GM23338 (cell line): ENCODE measurements around the gene GOLGA7B. TPM values are rescaled to one million over a fixed set of nuclear protein-coding genes. Genes with fewer than 3 reads are reported as not detected.

Experiments
- ATAC-seq: fragments of 200-7000 bp; cut with Tn5 transposase; 3 replicates; pipeline ENCODE4 v1.9.1; 2020
- DNase-seq: peaks from one replicate; pipeline ENCODE4 v3.0.0-alpha.2; 2015; ENCODE audit warnings: low spot score
- H2AFZ ChIP-seq: fragments of 200-600 bp; sonication (generic); 2 replicates; pipeline ENCODE4 v1.8.0; 2016; ENCODE audit warnings: antibody characterized with exemption, mild to moderate bottlenecking, moderate library complexity
- H3F3A ChIP-seq: fragments of 200-600 bp; sonication (generic); replicated peaks from 2 replicates; pipeline ENCODE4 v1.8.0; 2017; ENCODE audit warnings: antibody characterized with exemption, mixed run types, low read depth
- H3K27ac ChIP-seq: fragments of 200-600 bp; sonication (generic); 2 replicates; pipeline ENCODE4 v1.6.1; 2016; ENCODE audit warnings: low read depth
- H3K27me3 ChIP-seq: fragments of 200-600 bp; sonication (generic); 2 replicates; pipeline ENCODE4 v1.8.0; 2016; ENCODE audit warnings: mild to moderate bottlenecking, mixed run types, moderate library complexity; ENCODE audit not compliant: insufficient read depth
- H3K36me3 ChIP-seq: fragments of 200-600 bp; sonication (generic); 2 replicates; pipeline ENCODE4 v1.8.0; 2016; ENCODE audit warnings: mild to moderate bottlenecking; ENCODE audit not compliant: insufficient read depth
- H3K4me1 ChIP-seq: fragments of 200-600 bp; sonication (generic); 2 replicates; pipeline ENCODE4 v1.8.0; 2016; ENCODE audit warnings: mild to moderate bottlenecking, moderate library complexity; ENCODE audit not compliant: insufficient read depth
- H3K4me2 ChIP-seq: fragments of 200-600 bp; sonication (generic); 2 replicates; pipeline ENCODE4 v1.7.1; 2017; ENCODE audit warnings: mixed run types
- H3K4me3 ChIP-seq: fragments of 200-600 bp; sonication (generic); 2 replicates; pipeline ENCODE4 v1.6.1; 2016; ENCODE audit warnings: mixed run types
- H3K79me2 ChIP-seq: fragments of 200-600 bp; sonication (generic); replicated peaks from 2 replicates; pipeline ENCODE4 v1.8.0; 2017; ENCODE audit warnings: mild to moderate bottlenecking; ENCODE audit not compliant: insufficient read depth
- H3K9me2 ChIP-seq: fragments of 200-600 bp; sonication (generic); 2 replicates; pipeline ENCODE4 v1.8.0; 2017; ENCODE audit not compliant: insufficient read depth
- H4K20me1 ChIP-seq: fragments of 200-600 bp; sonication (generic); replicated peaks from 2 replicates; pipeline ENCODE4 v1.8.0; 2017; ENCODE audit warnings: mild to moderate bottlenecking; ENCODE audit not compliant: insufficient read depth
- H3K27ac Mint-ChIP-seq: 2 replicates; pipeline ENCODE4 v1.8.0; 2020; ENCODE audit warnings: inconsistent platforms, mild to moderate bottlenecking, moderate library complexity, mixed read lengths
- H3K27me3 Mint-ChIP-seq: 3 replicates; pipeline ENCODE4 v1.8.0; 2022; ENCODE audit warnings: low read depth, mild to moderate bottlenecking, moderate library complexity, mixed read lengths, inconsistent platforms; ENCODE audit not compliant: insufficient read depth, poor library complexity
- H3K36me3 Mint-ChIP-seq: 3 replicates; pipeline ENCODE4 v1.8.0; 2021; ENCODE audit warnings: low read depth, mild to moderate bottlenecking, inconsistent platforms, moderate library complexity, mixed read lengths
- H3K4me1 Mint-ChIP-seq: 3 replicates; pipeline ENCODE4 v1.8.0; 2020; ENCODE audit warnings: mild to moderate bottlenecking, inconsistent platforms, mixed read lengths
- H3K4me3 Mint-ChIP-seq: 3 replicates; pipeline ENCODE4 v1.8.0; 2021; ENCODE audit warnings: moderate library complexity, mild to moderate bottlenecking, inconsistent platforms, mixed read lengths
- H3K9me3 Mint-ChIP-seq: 3 replicates; pipeline ENCODE4 v1.8.0; 2020; ENCODE audit warnings: moderate library complexity, mild to moderate bottlenecking, inconsistent platforms, mixed read lengths
- CREB1 ChIP-seq: fragments of 250-450 bp; sonication (Bioruptor Pico); IDR thresholded peaks from 2 replicates; pipeline ENCODE4 v1.5.0; 2020; ENCODE audit warnings: low read depth, mild to moderate bottlenecking, moderate library complexity
- ETS1 ChIP-seq: IDR thresholded peaks from 2 replicates; pipeline ENCODE4 v1.6.1; 2016; ENCODE audit warnings: antibody characterized with exemption
- EZH2 ChIP-seq: fragments of 200-600 bp; sonication (generic); IDR thresholded peaks from one replicate; pipeline ENCODE4 v1.8.0; 2017; ENCODE audit warnings: antibody characterized with exemption, mild to moderate bottlenecking, low read depth; ENCODE audit not compliant: unreplicated experiment
- EZH2phosphoT487 ChIP-seq: fragments of 200-600 bp; sonication (generic); IDR thresholded peaks from one replicate; pipeline ENCODE4 v1.8.1; 2018; ENCODE audit warnings: antibody characterized with exemption; ENCODE audit not compliant: unreplicated experiment
- JUNB ChIP-seq: IDR thresholded peaks from one replicate; pipeline ENCODE4 v1.6.1; 2016; ENCODE audit warnings: antibody characterized with exemption; ENCODE audit not compliant: unreplicated experiment
- NANOG ChIP-seq: IDR thresholded peaks from 2 replicates; pipeline ENCODE4 v1.6.1; 2016; ENCODE audit warnings: antibody characterized with exemption, borderline replicate concordance
- POLR2AphosphoS5 ChIP-seq: IDR thresholded peaks from 2 replicates; pipeline ENCODE4 v1.6.1; 2016; ENCODE audit warnings: antibody characterized with exemption, low read depth
- STAT1 ChIP-seq: IDR thresholded peaks from one replicate; pipeline ENCODE4 v1.6.1; 2016; ENCODE audit warnings: antibody characterized with exemption; ENCODE audit not compliant: unreplicated experiment
- ZNF114 ChIP-seq: fragments of 250-450 bp; sonication (Bioruptor Pico); IDR thresholded peaks from 2 replicates; pipeline ENCODE4 v1.5.0; 2020; ENCODE audit warnings: mild to moderate bottlenecking, moderate library complexity
- ZNF331 ChIP-seq: fragments of 250-450 bp; sonication (Bioruptor Pico); IDR thresholded peaks from 2 replicates; pipeline ENCODE4 v1.5.0; 2020; ENCODE audit warnings: low read depth, mild to moderate bottlenecking, moderate library complexity
- ZNF462 ChIP-seq: fragments of 250-450 bp; sonication (Bioruptor Pico); IDR thresholded peaks from 2 replicates; pipeline ENCODE4 v1.5.0; 2020; ENCODE audit warnings: mild to moderate bottlenecking, moderate library complexity
- polyA plus RNA-seq: library from polyadenylated mRNA; unstranded; fragments of >200 nt; fragmentation: Nextera tagmentation; extraction: Ambion mirVana; gene quantifications from 2 replicates; pipeline ENCODE4 v1.2.1, GENCODE V29; 2016
- total RNA-seq: library from RNA; depleted of rRNA; stranded (reverse); fragments of >200 nt; shearing (Covaris generic); gene quantifications from 2 replicates; pipeline ENCODE4 v1.2.3, GENCODE V29; 2014
- TF ChIP-seq, protein P1 (sequence below), 2 experiments: fragments of 200-600 bp in 1 of 2; sonication (generic) in 1 of 2; conservative IDR thresholded peaks; 2 replicates each; pipeline versions ENCODE4 v1.5.1 to v1.6.1; 2016 to 2017; ENCODE audit warnings: antibody characterized with exemption in 2 of 2, low read depth in 2 of 2, mild to moderate bottlenecking in 2 of 2, moderate library complexity in 1 of 2
- TF ChIP-seq, protein P2 (sequence below): IDR thresholded peaks from one replicate; pipeline ENCODE4 v1.6.1; 2018; ENCODE audit warnings: antibody characterized with exemption; ENCODE audit not compliant: unreplicated experiment

Gene GOLGA7B
- total and polyA plus RNA-seq, 2 experiments from 2014 or later: 0.14 to 0.15 TPM

DNA sequence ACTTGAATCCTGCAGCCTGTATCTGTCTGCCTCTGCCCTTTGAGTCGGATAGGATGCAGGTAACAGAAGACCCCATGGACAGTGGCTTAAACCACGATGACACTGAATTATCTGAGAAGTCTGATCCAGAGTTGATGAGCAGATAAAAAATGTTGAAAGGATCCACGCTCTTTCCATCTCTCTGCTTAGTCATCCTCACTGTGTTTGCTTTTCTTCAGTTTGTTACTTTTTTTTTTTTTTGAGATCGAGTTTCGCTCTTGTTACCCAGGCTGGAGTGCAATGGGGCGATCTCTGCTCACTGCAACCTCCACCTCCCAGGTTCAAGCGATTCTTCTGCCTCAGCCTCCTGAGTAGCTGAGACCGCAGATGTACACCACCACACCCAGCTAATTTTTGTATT lies 36.9 kb upstream of the GOLGA7B start:
- H3K27ac ChIP-seq: no peak overlapping the region
- H3K4me3 ChIP-seq: no peak overlapping the region
- ATAC-seq (no peak), DNase-seq (no peak)
- H3K79me2 ChIP-seq: no peaks in the 10 kb centered on the region
- peak overlapping the region; percentile 84 for H2AFZ ChIP-seq
- no peak overlapping the region for H3K4me2 ChIP-seq
- no peak overlapping the region for H3K27ac Mint-ChIP-seq
- H3K36me3 ChIP-seq: no peaks in the 10 kb centered on the region
- no peaks in the 10 kb centered on the region for H3K9me2 ChIP-seq
- H3K4me1 Mint-ChIP-seq: peaks cover 3% of the 10 kb centered on the region; the same call in 2 of the 3 replicates
- no peaks in the 10 kb centered on the region for H3K36me3 Mint-ChIP-seq
- H4K20me1 ChIP-seq: no peaks in the 10 kb centered on the region
- TF ChIP-seq ZNF331 (CRISPR knock-in tag) (no peak), JUNB (no peak), ZNF462 (CRISPR knock-in tag) (no peak), ZNF114 (CRISPR knock-in tag) (no peak), EZH2phosphoT487 (no peak), ETS1 (no peak), STAT1 (no peak), POLR2AphosphoS5 (no peak), NANOG (no peak), EZH2 (no peak), CREB1 (no peak)
- TF ChIP-seq, protein P1, sequence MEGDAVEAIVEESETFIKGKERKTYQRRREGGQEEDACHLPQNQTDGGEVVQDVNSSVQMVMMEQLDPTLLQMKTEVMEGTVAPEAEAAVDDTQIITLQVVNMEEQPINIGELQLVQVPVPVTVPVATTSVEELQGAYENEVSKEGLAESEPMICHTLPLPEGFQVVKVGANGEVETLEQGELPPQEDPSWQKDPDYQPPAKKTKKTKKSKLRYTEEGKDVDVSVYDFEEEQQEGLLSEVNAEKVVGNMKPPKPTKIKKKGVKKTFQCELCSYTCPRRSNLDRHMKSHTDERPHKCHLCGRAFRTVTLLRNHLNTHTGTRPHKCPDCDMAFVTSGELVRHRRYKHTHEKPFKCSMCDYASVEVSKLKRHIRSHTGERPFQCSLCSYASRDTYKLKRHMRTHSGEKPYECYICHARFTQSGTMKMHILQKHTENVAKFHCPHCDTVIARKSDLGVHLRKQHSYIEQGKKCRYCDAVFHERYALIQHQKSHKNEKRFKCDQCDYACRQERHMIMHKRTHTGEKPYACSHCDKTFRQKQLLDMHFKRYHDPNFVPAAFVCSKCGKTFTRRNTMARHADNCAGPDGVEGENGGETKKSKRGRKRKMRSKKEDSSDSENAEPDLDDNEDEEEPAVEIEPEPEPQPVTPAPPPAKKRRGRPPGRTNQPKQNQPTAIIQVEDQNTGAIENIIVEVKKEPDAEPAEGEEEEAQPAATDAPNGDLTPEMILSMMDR (conservative IDR thresholded peaks at IDR 0.05; ENCODE audit: low read depth in 2 of 2): no peak
- TF ChIP-seq, protein P2, sequence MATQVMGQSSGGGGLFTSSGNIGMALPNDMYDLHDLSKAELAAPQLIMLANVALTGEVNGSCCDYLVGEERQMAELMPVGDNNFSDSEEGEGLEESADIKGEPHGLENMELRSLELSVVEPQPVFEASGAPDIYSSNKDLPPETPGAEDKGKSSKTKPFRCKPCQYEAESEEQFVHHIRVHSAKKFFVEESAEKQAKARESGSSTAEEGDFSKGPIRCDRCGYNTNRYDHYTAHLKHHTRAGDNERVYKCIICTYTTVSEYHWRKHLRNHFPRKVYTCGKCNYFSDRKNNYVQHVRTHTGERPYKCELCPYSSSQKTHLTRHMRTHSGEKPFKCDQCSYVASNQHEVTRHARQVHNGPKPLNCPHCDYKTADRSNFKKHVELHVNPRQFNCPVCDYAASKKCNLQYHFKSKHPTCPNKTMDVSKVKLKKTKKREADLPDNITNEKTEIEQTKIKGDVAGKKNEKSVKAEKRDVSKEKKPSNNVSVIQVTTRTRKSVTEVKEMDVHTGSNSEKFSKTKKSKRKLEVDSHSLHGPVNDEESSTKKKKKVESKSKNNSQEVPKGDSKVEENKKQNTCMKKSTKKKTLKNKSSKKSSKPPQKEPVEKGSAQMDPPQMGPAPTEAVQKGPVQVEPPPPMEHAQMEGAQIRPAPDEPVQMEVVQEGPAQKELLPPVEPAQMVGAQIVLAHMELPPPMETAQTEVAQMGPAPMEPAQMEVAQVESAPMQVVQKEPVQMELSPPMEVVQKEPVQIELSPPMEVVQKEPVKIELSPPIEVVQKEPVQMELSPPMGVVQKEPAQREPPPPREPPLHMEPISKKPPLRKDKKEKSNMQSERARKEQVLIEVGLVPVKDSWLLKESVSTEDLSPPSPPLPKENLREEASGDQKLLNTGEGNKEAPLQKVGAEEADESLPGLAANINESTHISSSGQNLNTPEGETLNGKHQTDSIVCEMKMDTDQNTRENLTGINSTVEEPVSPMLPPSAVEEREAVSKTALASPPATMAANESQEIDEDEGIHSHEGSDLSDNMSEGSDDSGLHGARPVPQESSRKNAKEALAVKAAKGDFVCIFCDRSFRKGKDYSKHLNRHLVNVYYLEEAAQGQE: no peak
- H3F3A ChIP-seq: no peaks in the 10 kb centered on the region
- H3K9me3 Mint-ChIP-seq: no peaks in the 10 kb centered on the region
- no peaks in the 10 kb centered on the region for H3K4me1 ChIP-seq
- H3K27me3 ChIP-seq: no peaks in the 10 kb centered on the region
- peaks cover 6% of the 10 kb centered on the region for H3K27me3 Mint-ChIP-seq
- H3K4me3 Mint-ChIP-seq: no peak overlapping the region
